ENCODE measurements around the gene PTPN20. TPM values are rescaled to one million over a fixed set of nuclear protein-coding genes. Genes with fewer than 3 reads are reported as not detected.

The PTPN20 gene
- total RNA-seq, 1 experiment from 2014 or later, result not detected

DNA sequence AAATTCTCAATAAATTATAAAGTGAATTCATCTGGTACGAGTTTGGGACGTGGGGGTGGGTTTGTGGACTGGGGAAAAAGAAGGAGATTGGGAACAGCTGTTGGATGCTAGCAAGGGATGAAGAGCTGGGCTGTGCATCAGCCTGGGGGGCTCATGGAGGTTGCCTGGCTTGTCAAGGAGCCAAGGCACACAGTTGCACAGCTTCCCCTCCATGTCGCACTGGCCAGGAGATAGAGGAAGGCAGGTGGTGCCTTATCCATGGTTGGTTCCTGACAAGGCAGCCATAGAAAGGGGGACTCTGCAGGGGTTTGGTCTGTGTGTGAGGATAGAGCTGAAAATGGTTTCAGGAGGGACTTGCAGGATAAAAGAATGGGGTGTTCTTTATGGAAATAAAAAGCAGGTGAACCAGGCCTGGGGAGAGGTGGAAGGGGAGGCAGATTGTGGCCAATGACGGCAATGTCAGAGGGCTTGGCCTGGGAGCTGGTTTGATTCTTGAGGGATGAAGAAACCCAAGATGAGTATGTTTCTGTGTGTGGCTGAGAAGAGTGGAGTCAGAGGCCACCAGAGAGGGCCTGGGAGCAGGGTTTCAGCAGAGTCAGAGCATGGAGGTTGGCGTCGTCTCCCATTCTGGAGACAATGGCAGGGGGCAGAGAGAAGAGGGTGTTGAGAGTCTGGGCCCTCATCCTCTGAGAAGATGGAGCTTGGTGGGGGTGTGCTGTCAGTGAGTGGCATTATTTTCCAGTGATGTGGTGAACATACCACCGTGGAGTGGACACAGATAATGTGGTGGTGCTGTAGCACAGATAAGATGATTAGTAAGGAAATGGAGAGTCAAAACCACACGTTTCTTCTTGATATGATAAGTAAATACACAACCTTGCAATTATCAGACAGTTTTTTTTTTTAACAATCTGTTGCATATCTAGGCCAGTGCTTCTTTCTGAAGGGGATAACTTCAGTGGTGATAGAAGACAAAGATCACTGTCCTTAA is 108.2 kb downstream of the PTPN20 start:
- H2BK5ac ChIP-seq (ENCODE audit: insufficient read length, low read length), result no peak overlapping the region
- H2AFZ ChIP-seq (ENCODE audit: low read length), result no peak overlapping the region
- no peaks in the 10 kb centered on the region for H3K79me2 ChIP-seq (ENCODE audit: insufficient read depth, low read length)
- no peak overlapping the region for H3K4me2 ChIP-seq (ENCODE audit: insufficient read depth, insufficient read length, low read length)
- no peaks in the 10 kb centered on the region; a peak in 1 of 5 replicates for H3K9me3 Mint-ChIP-seq
- H3T11ph ChIP-seq (ENCODE audit: low read length), result no peak overlapping the region
- H3K27ac ChIP-seq (ENCODE audit: insufficient read length, low read depth, low read length), result no peak overlapping the region
- H3K4me1 Mint-ChIP-seq, result peaks cover 0 to under 1% of the 10 kb centered on the region in 2 experiments; a peak in 1 of 4 replicates
- no peak for DNase-seq
- no peak for TF ChIP-seq CTCF (conservative IDR thresholded peaks at IDR 0.05)
- H3K4me1 ChIP-seq (ENCODE audit: insufficient read depth, low read length), result no peaks in the 10 kb centered on the region
- H3K27me3 Mint-ChIP-seq (ENCODE audit: low read depth), result no peaks in the 10 kb centered on the region; the same call in 1 of the 2 replicates
- H3K4ac ChIP-seq (ENCODE audit: low read depth, low read length), result no peak overlapping the region
- H3K9ac ChIP-seq (ENCODE audit: extremely low read depth, insufficient read length, low read length), result no peak overlapping the region
- H3K27me3 ChIP-seq (ENCODE audit: insufficient read depth, low read length), result no peaks in the 10 kb centered on the region
- no peak overlapping the region for H3K23ac ChIP-seq (ENCODE audit: insufficient read length, low read depth, low read length)
- no peak overlapping the region for H3K14ac ChIP-seq (ENCODE audit: insufficient read depth, low read length)
- H4K20me1 ChIP-seq (ENCODE audit: control insufficient read depth, insufficient read depth, insufficient read length), result no peaks in the 10 kb centered on the region
- H2BK12ac ChIP-seq (ENCODE audit: insufficient read length, low read depth, low read length), result no peak overlapping the region
- H2BK120ac ChIP-seq (ENCODE audit: low read depth, low read length, poor library complexity, severe bottlenecking), result no peak overlapping the region
- H2BK20ac ChIP-seq (ENCODE audit: low read depth, low read length, poor library complexity, severe bottlenecking), result no peak overlapping the region
- H4K91ac ChIP-seq (ENCODE audit: insufficient read length, low read depth, low read length), result no peak overlapping the region
- no peaks in the 10 kb centered on the region for H3K9me3 ChIP-seq (ENCODE audit: control insufficient read depth, low read depth, low read length)
- H4K5ac ChIP-seq (ENCODE audit: insufficient read length, low read depth, low read length), result no peak overlapping the region
- H2BK15ac ChIP-seq (ENCODE audit: low read depth, low read length), result no peak overlapping the region
- no peak overlapping the region for H2AK5ac ChIP-seq (ENCODE audit: insufficient read length, low read length)
- no CpG with 5 or more reads among the region's 8 CpGs for WGBS (ENCODE audit: extremely low coverage, insufficient read length, low lambda C conversion rate)
- no peak overlapping the region for H3K56ac ChIP-seq (ENCODE audit: insufficient read length, low read depth, low read length)
- no peak overlapping the region for H3K4me3 Mint-ChIP-seq
- H3K23me2 ChIP-seq (ENCODE audit: insufficient read length, low read depth, low read length, poor library complexity, severe bottlenecking), result no peaks in the 10 kb centered on the region
- H3K18ac ChIP-seq (ENCODE audit: insufficient read length, low read depth, low read length), result no peak overlapping the region
- H4K8ac ChIP-seq (replicated peaks; ENCODE audit: insufficient read length, low read depth, low read length), result no peak overlapping the region
- no peaks in the 10 kb centered on the region for H3K36me3 Mint-ChIP-seq (ENCODE audit: insufficient read depth in 1 of 3, low read depth in 3 of 3)
- H3K79me1 ChIP-seq (ENCODE audit: insufficient read depth, low read depth, low read length, poor library complexity, severe bottlenecking), result no peaks in the 10 kb centered on the region
- H3K27ac Mint-ChIP-seq, result no peak overlapping the region

All from H9 (cell line).